ENCODE results near the gene RASL10B.
"Not testable (repeated sequence)": the region's sequence is repeated elsewhere in the genome, so short reads cannot be mapped to it uniquely, and the experiment has no call there.

Gene RASL10B

GRCh38 chr17:35731239-35731916 lies at the start of gene RASL10B:
TSS of gene RASL10B (plus strand) at chr17:35731639. CDS start at chr17:35735185, 3,546 bp downstream.
- DNase-seq: no peak

GRCh38 chr17:35683591-35683990 lies 47.8 kb upstream of the RASL10B start:
- no peak for DNase-seq

GRCh38 chr17:35684055-35684802 lies 47.2 kb upstream of the RASL10B start:
- DNase-seq: no peak

GRCh38 chr17:35692512-35693210 lies 38.8 kb upstream of the RASL10B start:
- no peak for DNase-seq

GRCh38 chr17:35693662-35694061 lies 37.8 kb upstream of the RASL10B start:
- no peak for DNase-seq

GRCh38 chr17:35694906-35695305 lies 36.5 kb upstream of the RASL10B start:
- DNase-seq: no peak

GRCh38 chr17:35695613-35696012 lies 35.8 kb upstream of the RASL10B start:
- no peak for DNase-seq

- DNase-seq: no peak
Measured at GRCh38 chr17:35698800-35699199, 32.6 kb upstream of the RASL10B start.

GRCh38 chr17:35700150-35700549 lies 31.3 kb upstream of the RASL10B start:
- no peak for DNase-seq

- no peak for DNase-seq
Measured at GRCh38 chr17:35701491-35701890, 29.9 kb upstream of the RASL10B start.

GRCh38 chr17:35703308-35703707 lies 28.1 kb upstream of the RASL10B start:
- DNase-seq: not testable (repeated sequence)

- no peak for DNase-seq
Measured at GRCh38 chr17:35705230-35705629, 26.2 kb upstream of the RASL10B start.

GRCh38 chr17:35705705-35706104 lies 25.7 kb upstream of the RASL10B start:
- no peak for DNase-seq

GRCh38 chr17:35708149-35708548 lies 23.3 kb upstream of the RASL10B start:
- DNase-seq: no peak

- DNase-seq: no peak
Measured at GRCh38 chr17:35708951-35709350, 22.5 kb upstream of the RASL10B start.

GRCh38 chr17:35709874-35710273 lies 21.6 kb upstream of the RASL10B start:
- DNase-seq: no peak

- no peak for DNase-seq
Measured at GRCh38 chr17:35710950-35711349, 20.5 kb upstream of the RASL10B start.

- DNase-seq: no peak
Measured at GRCh38 chr17:35713069-35713728, 18.2 kb upstream of the RASL10B start.

GRCh38 chr17:35714988-35715387 lies 16.5 kb upstream of the RASL10B start:
- no peak for DNase-seq

- DNase-seq: no peak
Measured at GRCh38 chr17:35715416-35715815, 16.0 kb upstream of the RASL10B start.

GRCh38 chr17:35716173-35716572 lies 15.3 kb upstream of the RASL10B start:
- DNase-seq: no peak

GRCh38 chr17:35716897-35717465 lies 14.5 kb upstream of the RASL10B start:
- DNase-seq: no peak

- DNase-seq: no peak
Measured at GRCh38 chr17:35717475-35717874, 14.0 kb upstream of the RASL10B start.

Measured in NCI-H1417 treated with DMSO at 0.1 percent for 48 hours (cell line).